IMR-90 (cell line): Measurements from ENCODE around the gene ASB4. TPM values are rescaled to one million over a fixed set of nuclear protein-coding genes. Genes with fewer than 3 reads are reported as not detected.

Experiments used
- ATAC-seq: fragments of 200-7000 bp; cut with Tn5 transposase; 2 replicates; pipeline ENCODE4 v1.9.1; 2020; ENCODE audit warnings: low read depth, mild to moderate bottlenecking, moderate library complexity
- BruUV-seq: library from RNA; stranded (reverse); fragments of 400-500 nt; replicated peaks from 2 replicates; lab custom pipeline; 2021; lab: Mats Ljungman, UMichigan
- CTCF ChIA-PET: fragments of 300-600 bp; formaldehyde crosslinking; extraction: SDS; loops from one replicate; lab custom pipeline; 2021; ENCODE audit warnings: antibody characterized with exemption; lab: Yijun Ruan, JAX
- POLR2A ChIA-PET: fragments of 300-600 bp; sonication (Branson Sonifier 250); formaldehyde crosslinking; loops from one replicate; lab custom pipeline; 2022; ENCODE audit warnings: antibody characterized with exemption; ENCODE audit not compliant: unreplicated experiment; lab: Charles Lee
- DNase-seq: peaks from one replicate; pipeline ENCODE4 v3.0.0; 2013
- H2AFZ ChIP-seq: replicated peaks from 2 replicates; pipeline ENCODE3; 2013; ENCODE audit warnings: low read length, mild to moderate bottlenecking; ENCODE audit not compliant: poor library complexity
- H2AK5ac ChIP-seq: 2 replicates; pipeline ENCODE4 v1.6.1; 2013; ENCODE audit warnings: low read depth, low read length, inconsistent platforms
- H2AK9ac ChIP-seq: replicated peaks from 2 replicates; pipeline ENCODE3; 2013; ENCODE audit warnings: mild to moderate bottlenecking, low read depth, low read length, moderate library complexity; ENCODE audit not compliant: poor library complexity
- H2BK120ac ChIP-seq: 2 replicates; pipeline ENCODE4 v1.6.1; 2013; ENCODE audit warnings: low read depth, low read length, inconsistent platforms
- H2BK15ac ChIP-seq: 3 replicates; pipeline ENCODE4 v1.6.1; 2013; ENCODE audit warnings: low read depth, low read length, inconsistent platforms
- H2BK20ac ChIP-seq: 2 replicates; pipeline ENCODE4 v1.6.1; 2013; ENCODE audit warnings: low read depth, mild to moderate bottlenecking, inconsistent platforms, low read length, moderate library complexity
- H2BK5ac ChIP-seq: 2 replicates; pipeline ENCODE4 v1.6.1; 2013; ENCODE audit warnings: mild to moderate bottlenecking, low read depth, low read length, inconsistent platforms; ENCODE audit not compliant: poor library complexity, severe bottlenecking
- H3K14ac ChIP-seq: replicated peaks from 2 replicates; pipeline ENCODE4 v1.6.1; 2013; ENCODE audit warnings: low read depth, low read length, inconsistent platforms
- H3K18ac ChIP-seq: 2 replicates; pipeline ENCODE4 v1.6.1; 2013; ENCODE audit warnings: low read depth, low read length, control low read depth
- H3K23ac ChIP-seq: 2 replicates; pipeline ENCODE4 v1.6.1; 2013; ENCODE audit warnings: low read depth, low read length, inconsistent platforms
- H3K27ac ChIP-seq: 2 replicates; pipeline ENCODE4 v1.5.1; 2013; ENCODE audit warnings: mild to moderate bottlenecking, control low read depth, low read length; ENCODE audit not compliant: insufficient read depth
- H3K27me3 ChIP-seq: 2 replicates; pipeline ENCODE4 v1.6.1; 2013; ENCODE audit warnings: low read length; ENCODE audit not compliant: control insufficient read depth, insufficient read depth
- H3K36me3 ChIP-seq: 2 replicates; pipeline ENCODE4 v1.6.1; 2013; ENCODE audit warnings: low read length, mixed read lengths; ENCODE audit not compliant: control insufficient read depth, insufficient read depth
- H3K4ac ChIP-seq: 2 replicates; pipeline ENCODE4 v1.6.1; 2013; ENCODE audit warnings: low read depth, low read length, inconsistent platforms
- H3K4me1 ChIP-seq: 2 replicates; pipeline ENCODE4 v1.6.1; 2013; ENCODE audit warnings: low read length, mixed read lengths; ENCODE audit not compliant: control insufficient read depth, insufficient read depth
- H3K4me2 ChIP-seq: 2 replicates; pipeline ENCODE4 v1.6.1; 2013; ENCODE audit warnings: low read depth, mild to moderate bottlenecking, control low read depth, low read length, moderate library complexity
- H3K4me3 ChIP-seq: 2 replicates; pipeline ENCODE4 v1.5.1; 2013; ENCODE audit warnings: low read depth, mild to moderate bottlenecking, control low read depth, low read length, moderate library complexity; ENCODE audit not compliant: insufficient read depth
- H3K56ac ChIP-seq: 2 replicates; pipeline ENCODE4 v1.6.1; 2013; ENCODE audit warnings: low read length, inconsistent platforms; ENCODE audit not compliant: insufficient read depth; ENCODE audit errors: extremely low read depth
- H3K79me1 ChIP-seq, 2 experiments: 2 replicates each; pipeline ENCODE4 v1.6.1; 2013; ENCODE audit warnings: low read length in 2 of 2, inconsistent platforms in 1 of 2, low read depth in 1 of 2
- H3K9ac ChIP-seq: 2 replicates; pipeline ENCODE4 v1.6.1; 2013; ENCODE audit warnings: low read depth, low read length, control low read depth
- H3K9me1 ChIP-seq: 2 replicates; pipeline ENCODE4 v1.6.1; 2013; ENCODE audit warnings: low read length, inconsistent platforms; ENCODE audit not compliant: insufficient read depth
- H3K9me3 ChIP-seq: 2 replicates; pipeline ENCODE4 v1.6.1; 2013; ENCODE audit warnings: low read length; ENCODE audit not compliant: control insufficient read depth, insufficient read depth
- H4K20me1 ChIP-seq: 2 replicates; pipeline ENCODE4 v1.6.1; 2013; ENCODE audit warnings: low read length, inconsistent platforms; ENCODE audit not compliant: insufficient read depth
- H4K5ac ChIP-seq: 2 replicates; pipeline ENCODE4 v1.6.1; 2013; ENCODE audit warnings: mild to moderate bottlenecking, low read depth, low read length, control low read depth
- H4K8ac ChIP-seq, 2 experiments: 2 replicates each; pipeline ENCODE4 v1.6.1; 2013; ENCODE audit warnings: low read depth in 2 of 2, low read length in 2 of 2, control low read depth in 1 of 2, inconsistent platforms in 1 of 2
- H4K91ac ChIP-seq: 2 replicates; pipeline ENCODE4 v1.6.1; 2013; ENCODE audit warnings: low read depth, low read length, inconsistent platforms; ENCODE audit not compliant: insufficient read depth
- BHLHE40 ChIP-seq: fragments of 150-350 bp; IDR thresholded peaks from 2 replicates; pipeline ENCODE4 v1.6.1; 2016; ENCODE audit warnings: mild to moderate bottlenecking, low read depth, low read length
- CEBPB ChIP-seq: IDR thresholded peaks from 2 replicates; pipeline ENCODE4 v1.6.1; 2012; ENCODE audit warnings: low read depth, low read length, improper control_type of control experiment
- CHD1 ChIP-seq: IDR thresholded peaks from 2 replicates; pipeline ENCODE4 v1.6.1; 2012; ENCODE audit warnings: low read depth, low read length, improper control_type of control experiment
- FOS ChIP-seq: fragments of 150-350 bp; IDR thresholded peaks from 2 replicates; pipeline ENCODE4 v1.6.1; 2016; ENCODE audit warnings: low read depth, low read length
- MAFK ChIP-seq: IDR thresholded peaks from 2 replicates; pipeline ENCODE4 v1.6.1; 2012; ENCODE audit warnings: low read depth, low read length, improper control_type of control experiment
- MAZ ChIP-seq: IDR thresholded peaks from 2 replicates; pipeline ENCODE4 v1.6.1; 2012; ENCODE audit warnings: low read depth, mild to moderate bottlenecking, low read length, improper control_type of control experiment, moderate library complexity, borderline replicate concordance
- MXI1 ChIP-seq: IDR thresholded peaks from 2 replicates; pipeline ENCODE4 v1.6.1; 2012; ENCODE audit warnings: low read depth, mild to moderate bottlenecking, low read length, moderate library complexity, borderline replicate concordance
- NFE2L2 ChIP-seq: fragments of 150-350 bp; IDR thresholded peaks from 2 replicates; pipeline ENCODE4 v1.6.1; 2016; ENCODE audit warnings: low read depth, mild to moderate bottlenecking, low read length
- POLR2A ChIP-seq: IDR thresholded peaks from 2 replicates; pipeline ENCODE4 v1.6.1; 2012; ENCODE audit warnings: mild to moderate bottlenecking, low read depth, low read length
- RAD21 ChIP-seq: IDR thresholded peaks from 2 replicates; pipeline ENCODE4 v1.6.1; 2012; ENCODE audit warnings: low read length, improper control_type of control experiment
- RCOR1 ChIP-seq: IDR thresholded peaks from 2 replicates; pipeline ENCODE4 v1.6.1; 2012; ENCODE audit warnings: mild to moderate bottlenecking, low read length, improper control_type of control experiment; ENCODE audit not compliant: insufficient replicate concordance
- RFX5 ChIP-seq: IDR thresholded peaks from 2 replicates; pipeline ENCODE4 v1.8.0; 2012; ENCODE audit warnings: low read depth, mild to moderate bottlenecking, low read length, moderate library complexity
- SMC3 ChIP-seq: fragments of 150-350 bp; IDR thresholded peaks from 2 replicates; pipeline ENCODE4 v1.6.1; 2016; ENCODE audit warnings: low read depth, mild to moderate bottlenecking, antibody characterized with exemption, low read length, moderate library complexity
- WGBS, 2 experiments: methylation state at CpG; one replicate each; pipeline versions ENCODE4 v1.1.5 to v1.1.7; 2013; ENCODE audit warnings: missing lambda C conversion rate in 2 of 2; ENCODE audit not compliant: insufficient read length in 1 of 2; ENCODE audit errors: extremely low coverage in 2 of 2; 5-methylcytosine and 5-hydroxymethylcytosine counted together
- dilution Hi-C: fragments of 300-500 bp; cut with HindIII; formaldehyde crosslinking; loops from one replicate; pipeline ENCODE4 v1.14.3; 2018; ENCODE audit warnings: low sequenced_read_pairs; ENCODE audit not compliant: unreplicated experiment
- in situ Hi-C: fragments of 300-500 bp; cut with MboI; formaldehyde crosslinking; loops from 3 replicates; pipeline ENCODE4 v1.14.3; 2019; ENCODE audit warnings: low sequenced_read_pairs, inconsistent platforms, mixed read lengths
- intact Hi-C: fragments of 100-400 bp; cut with micrococcal nuclease; formaldehyde crosslinking; loops from 2 replicates; pipeline ENCODE4 v1.10.0; 2022
- polyA plus RNA-seq, 3 experiments: library from polyadenylated mRNA; depleted of rRNA; stranded (reverse); fragments of >200 nt; gene quantifications; 2 replicates each; pipeline ENCODE4 v1.2.3, GENCODE V29; 2012; ENCODE audit warnings: low replicate concordance in 1 of 3
- total RNA-seq: library from RNA; depleted of rRNA; stranded (reverse); fragments of >200 nt; gene quantifications from 2 replicates; pipeline ENCODE4 v1.2.3, GENCODE V29; 2012
- TF ChIP-seq, protein P1 (sequence below): fragments of 150-350 bp; IDR thresholded peaks from 2 replicates; pipeline ENCODE4 v1.6.1; 2016; ENCODE audit warnings: low read depth, mild to moderate bottlenecking, low read length, moderate library complexity, borderline replicate concordance
- TF ChIP-seq, protein P2 (sequence below): conservative IDR thresholded peaks from 2 replicates; pipeline ENCODE4 v1.5.1; 2012; ENCODE audit warnings: mild to moderate bottlenecking, low read depth, low read length, improper control_type of control experiment
- TF ChIP-seq, protein P3 (sequence below): fragments of 150-350 bp; IDR thresholded peaks from 2 replicates; pipeline ENCODE4 v1.6.1; 2017; ENCODE audit warnings: mild to moderate bottlenecking, antibody characterized with exemption, low read length, low read depth

The ASB4 gene
- total and polyA plus RNA-seq, 2 of the 4 experiments (the other 2 are of a cell fraction): not detected

GRCh38 chr7:95553939-95554338, 68.2 kb downstream of the ASB4 start:
- Histone ChIP-seq H2AK9ac (no peak overlapping the region), H3K9ac (no peak overlapping the region), H2BK15ac (no peak overlapping the region), H4K91ac (no peak overlapping the region), H3K4me3 (no peak overlapping the region), H3K4me2 (no peak overlapping the region), H3K18ac (no peak overlapping the region), H3K79me1 (no peaks in the 10 kb centered on the region), H4K8ac (no peak overlapping the region), H4K20me1 (no peaks in the 10 kb centered on the region), H3K4me1 (no peaks in the 10 kb centered on the region), H3K9me3 (no peaks in the 10 kb centered on the region), H3K23ac (no peak overlapping the region), H3K14ac (no peak overlapping the region), H3K27me3 (peaks cover 2% of the 10 kb centered on the region), H4K5ac (no peak overlapping the region), H3K36me3 (no peaks in the 10 kb centered on the region), H2AK5ac (no peak overlapping the region), H3K4ac (no peak overlapping the region), H2BK120ac (no peak overlapping the region), H3K9me1 (no peaks in the 10 kb centered on the region), H2BK5ac (no peak overlapping the region), H3K56ac (no peak overlapping the region), H3K27ac (no peak overlapping the region), H2AFZ (no peak overlapping the region), H2BK20ac (no peak overlapping the region)
- ChIA-PET CTCF (no interaction called here), POLR2A (no interaction called here)
- no peak for DNase-seq
- no TSS peak for BruUV-seq
- no CpG with 5 or more reads among the region's 2 CpGs for WGBS, 2 experiments
- dilution Hi-C loops (no loop called here), intact Hi-C loops (no loop called here), in situ Hi-C loops (no loop called here)
- ATAC-seq: no peak
- TF ChIP-seq CHD1: no peak
- no peak for TF ChIP-seq MAFK
- no peak for TF ChIP-seq MAZ
- TF ChIP-seq, protein P1, sequence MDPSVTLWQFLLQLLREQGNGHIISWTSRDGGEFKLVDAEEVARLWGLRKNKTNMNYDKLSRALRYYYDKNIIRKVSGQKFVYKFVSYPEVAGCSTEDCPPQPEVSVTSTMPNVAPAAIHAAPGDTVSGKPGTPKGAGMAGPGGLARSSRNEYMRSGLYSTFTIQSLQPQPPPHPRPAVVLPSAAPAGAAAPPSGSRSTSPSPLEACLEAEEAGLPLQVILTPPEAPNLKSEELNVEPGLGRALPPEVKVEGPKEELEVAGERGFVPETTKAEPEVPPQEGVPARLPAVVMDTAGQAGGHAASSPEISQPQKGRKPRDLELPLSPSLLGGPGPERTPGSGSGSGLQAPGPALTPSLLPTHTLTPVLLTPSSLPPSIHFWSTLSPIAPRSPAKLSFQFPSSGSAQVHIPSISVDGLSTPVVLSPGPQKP: no peak
- no peak for TF ChIP-seq MXI1
- no peak for TF ChIP-seq FOS
- TF ChIP-seq RAD21: no peak
- TF ChIP-seq BHLHE40: no peak
- no peak for TF ChIP-seq CEBPB
- no peak for TF ChIP-seq SMC3
- TF ChIP-seq POLR2A: no peak
- no peak for TF ChIP-seq RCOR1
- TF ChIP-seq NFE2L2: no peak
- TF ChIP-seq, protein P2, sequence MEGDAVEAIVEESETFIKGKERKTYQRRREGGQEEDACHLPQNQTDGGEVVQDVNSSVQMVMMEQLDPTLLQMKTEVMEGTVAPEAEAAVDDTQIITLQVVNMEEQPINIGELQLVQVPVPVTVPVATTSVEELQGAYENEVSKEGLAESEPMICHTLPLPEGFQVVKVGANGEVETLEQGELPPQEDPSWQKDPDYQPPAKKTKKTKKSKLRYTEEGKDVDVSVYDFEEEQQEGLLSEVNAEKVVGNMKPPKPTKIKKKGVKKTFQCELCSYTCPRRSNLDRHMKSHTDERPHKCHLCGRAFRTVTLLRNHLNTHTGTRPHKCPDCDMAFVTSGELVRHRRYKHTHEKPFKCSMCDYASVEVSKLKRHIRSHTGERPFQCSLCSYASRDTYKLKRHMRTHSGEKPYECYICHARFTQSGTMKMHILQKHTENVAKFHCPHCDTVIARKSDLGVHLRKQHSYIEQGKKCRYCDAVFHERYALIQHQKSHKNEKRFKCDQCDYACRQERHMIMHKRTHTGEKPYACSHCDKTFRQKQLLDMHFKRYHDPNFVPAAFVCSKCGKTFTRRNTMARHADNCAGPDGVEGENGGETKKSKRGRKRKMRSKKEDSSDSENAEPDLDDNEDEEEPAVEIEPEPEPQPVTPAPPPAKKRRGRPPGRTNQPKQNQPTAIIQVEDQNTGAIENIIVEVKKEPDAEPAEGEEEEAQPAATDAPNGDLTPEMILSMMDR: no peak
- TF ChIP-seq RFX5: no peak
- TF ChIP-seq, protein P3, sequence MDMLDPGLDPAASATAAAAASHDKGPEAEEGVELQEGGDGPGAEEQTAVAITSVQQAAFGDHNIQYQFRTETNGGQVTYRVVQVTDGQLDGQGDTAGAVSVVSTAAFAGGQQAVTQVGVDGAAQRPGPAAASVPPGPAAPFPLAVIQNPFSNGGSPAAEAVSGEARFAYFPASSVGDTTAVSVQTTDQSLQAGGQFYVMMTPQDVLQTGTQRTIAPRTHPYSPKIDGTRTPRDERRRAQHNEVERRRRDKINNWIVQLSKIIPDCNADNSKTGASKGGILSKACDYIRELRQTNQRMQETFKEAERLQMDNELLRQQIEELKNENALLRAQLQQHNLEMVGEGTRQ: no peak
